ENCODE results near the gene STMN3.
A peak's percentile ranks its signal among the peaks of the same experiment; 100 is the strongest.

Gene STMN3

DNA sequence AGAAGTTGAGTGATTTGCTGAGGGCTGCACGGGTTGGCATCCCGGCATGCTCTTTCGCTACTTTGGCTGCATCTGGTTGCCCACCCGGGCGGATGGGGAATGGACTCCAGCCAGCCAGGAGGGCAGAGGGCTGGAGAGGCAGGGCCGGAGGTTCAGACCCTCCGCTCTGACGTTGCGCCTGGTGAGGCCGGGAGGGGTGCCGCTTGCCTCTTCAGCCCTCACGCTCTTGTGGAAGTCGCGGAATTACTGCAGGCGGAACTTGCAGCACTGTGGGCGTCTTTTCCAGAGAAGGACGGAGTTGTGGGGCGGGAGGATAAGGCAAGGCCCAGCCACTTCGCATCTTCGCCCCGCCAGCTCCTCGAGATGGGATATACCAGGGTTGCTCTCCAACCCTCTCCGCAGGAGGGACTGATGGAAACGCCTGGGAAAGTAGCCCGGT lies 5.5 kb upstream of the STMN3 start:
- peak; percentile 65 for DNase-seq (ENCODE audit: low read depth)
- peak overlapping the region; percentile 96 for H3K4me3 ChIP-seq (ENCODE audit: low read depth, low read length)
- TF ChIP-seq, protein P1, sequence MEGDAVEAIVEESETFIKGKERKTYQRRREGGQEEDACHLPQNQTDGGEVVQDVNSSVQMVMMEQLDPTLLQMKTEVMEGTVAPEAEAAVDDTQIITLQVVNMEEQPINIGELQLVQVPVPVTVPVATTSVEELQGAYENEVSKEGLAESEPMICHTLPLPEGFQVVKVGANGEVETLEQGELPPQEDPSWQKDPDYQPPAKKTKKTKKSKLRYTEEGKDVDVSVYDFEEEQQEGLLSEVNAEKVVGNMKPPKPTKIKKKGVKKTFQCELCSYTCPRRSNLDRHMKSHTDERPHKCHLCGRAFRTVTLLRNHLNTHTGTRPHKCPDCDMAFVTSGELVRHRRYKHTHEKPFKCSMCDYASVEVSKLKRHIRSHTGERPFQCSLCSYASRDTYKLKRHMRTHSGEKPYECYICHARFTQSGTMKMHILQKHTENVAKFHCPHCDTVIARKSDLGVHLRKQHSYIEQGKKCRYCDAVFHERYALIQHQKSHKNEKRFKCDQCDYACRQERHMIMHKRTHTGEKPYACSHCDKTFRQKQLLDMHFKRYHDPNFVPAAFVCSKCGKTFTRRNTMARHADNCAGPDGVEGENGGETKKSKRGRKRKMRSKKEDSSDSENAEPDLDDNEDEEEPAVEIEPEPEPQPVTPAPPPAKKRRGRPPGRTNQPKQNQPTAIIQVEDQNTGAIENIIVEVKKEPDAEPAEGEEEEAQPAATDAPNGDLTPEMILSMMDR (conservative IDR thresholded peaks at IDR 0.05; ENCODE audit: low read depth, low read length), result no peak

DNA sequence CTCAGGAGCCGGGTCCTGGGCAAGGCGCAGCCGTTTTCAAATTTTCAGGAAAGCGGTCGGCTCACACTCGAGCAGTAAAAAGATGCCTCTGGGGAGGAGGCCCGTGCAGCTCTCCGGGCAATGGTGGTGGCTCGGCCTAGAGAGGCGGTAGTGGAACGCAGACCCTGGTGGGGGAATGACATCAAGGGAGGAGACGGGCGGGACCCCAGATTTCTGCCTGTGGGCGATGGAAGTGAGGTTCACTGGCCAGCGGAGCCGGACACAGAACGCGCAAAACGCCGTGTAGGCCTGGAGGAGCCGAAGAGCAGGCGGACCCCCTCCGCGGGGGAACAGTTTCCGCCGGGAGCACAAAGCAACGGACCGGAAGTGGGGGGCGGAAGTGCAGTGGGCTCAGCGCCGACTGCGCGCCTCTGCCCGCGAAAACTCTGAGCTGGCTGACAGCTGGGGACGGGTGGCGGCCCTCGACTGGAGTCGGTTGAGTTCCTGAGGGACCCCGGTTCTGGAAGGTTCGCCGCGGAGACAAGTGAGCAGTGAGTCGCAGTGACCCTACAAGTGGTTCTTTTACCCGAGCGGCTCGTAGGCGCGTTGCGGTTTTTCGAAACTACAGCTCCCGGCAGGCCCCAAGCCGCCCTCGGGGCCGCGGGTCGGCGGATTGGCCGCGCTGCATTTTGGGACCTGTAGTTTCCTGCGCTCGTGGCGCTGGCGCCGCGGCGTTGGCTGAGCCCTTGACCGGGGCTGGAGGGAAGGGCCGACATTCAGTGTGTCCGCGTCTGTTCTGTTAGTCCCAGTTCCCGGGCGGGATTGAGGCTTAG lies 4.9 kb upstream of the STMN3 start, which contains the start of gene RTEL1:
Gene RTEL1 (plus strand): TSS at position 376 of the 812 bp plus-strand sequence. CDS start 1,091 bp downstream, outside the sequence.
- TF ChIP-seq, protein P1 (conservative IDR thresholded peaks at IDR 0.05; ENCODE audit: low read depth, low read length), result no peak
- peak within 1 kb of the TSS; percentile 96 for H3K4me3 ChIP-seq (ENCODE audit: low read depth, low read length)
- DNase-seq (ENCODE audit: low read depth), result peak; percentile 96

DNA sequence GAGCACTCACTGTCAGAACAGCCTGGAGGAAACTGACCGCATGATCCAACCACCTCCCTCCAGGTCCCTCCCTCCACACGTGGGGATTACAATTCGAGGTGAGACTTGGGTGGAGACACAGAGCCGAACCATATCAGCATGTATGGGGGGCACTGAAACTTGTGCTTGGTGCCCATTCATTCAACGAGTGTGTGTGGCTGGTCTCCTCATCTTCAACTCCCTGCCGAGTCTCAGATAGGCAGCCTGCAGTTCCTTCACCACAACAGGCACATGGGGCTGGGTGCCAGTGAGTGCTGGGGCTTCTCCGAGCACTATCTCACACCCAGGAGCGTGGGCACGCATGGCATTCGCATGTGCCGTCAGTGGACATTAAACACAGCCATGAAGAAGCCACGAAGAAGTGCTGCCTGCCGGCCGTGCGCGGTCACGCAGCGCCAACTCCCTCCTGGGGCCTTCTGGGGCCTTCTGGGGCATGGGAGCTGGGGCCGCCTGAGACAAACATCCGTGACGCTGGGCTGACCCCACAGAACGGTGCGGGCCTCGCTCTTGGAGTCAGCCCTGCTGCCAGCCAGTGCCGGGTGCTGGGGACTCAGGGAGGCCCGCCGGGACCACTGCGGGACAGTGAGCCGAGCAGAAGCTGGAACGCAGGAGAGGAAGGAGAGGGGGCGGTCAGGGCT lies 4.2 kb upstream of the STMN3 start:
- H3K4me3 ChIP-seq (ENCODE audit: low read depth, low read length), result peak overlapping the region; percentile 96
- DNase-seq (ENCODE audit: low read depth), result no peak
- TF ChIP-seq, protein P1 (conservative IDR thresholded peaks at IDR 0.05; ENCODE audit: low read depth, low read length), result no peak

DNA sequence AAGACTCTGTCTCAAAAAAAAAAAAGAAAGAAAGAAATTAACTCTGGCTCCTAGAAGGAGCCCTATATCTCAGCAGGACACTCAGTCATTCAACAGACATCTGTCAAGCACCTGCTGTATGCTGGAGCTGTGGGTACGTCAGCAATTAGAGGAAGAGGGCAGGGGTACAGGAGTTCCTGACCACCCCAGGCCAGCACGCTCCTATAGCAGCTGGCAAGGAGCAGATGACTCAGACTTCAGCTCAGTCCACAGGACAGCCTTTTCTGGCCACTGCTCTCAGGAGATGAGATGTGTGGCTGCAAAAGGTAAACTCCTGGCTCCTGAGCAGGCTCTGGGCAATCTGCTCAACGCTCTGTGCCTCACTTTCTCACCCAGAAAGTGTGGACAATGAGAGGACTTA lies 3.2 kb upstream of the STMN3 start:
- H3K4me3 ChIP-seq (ENCODE audit: low read depth, low read length), result no peak overlapping the region
- DNase-seq (ENCODE audit: low read depth), result no peak
- TF ChIP-seq, protein P1 (conservative IDR thresholded peaks at IDR 0.05; ENCODE audit: low read depth, low read length), result no peak

DNA sequence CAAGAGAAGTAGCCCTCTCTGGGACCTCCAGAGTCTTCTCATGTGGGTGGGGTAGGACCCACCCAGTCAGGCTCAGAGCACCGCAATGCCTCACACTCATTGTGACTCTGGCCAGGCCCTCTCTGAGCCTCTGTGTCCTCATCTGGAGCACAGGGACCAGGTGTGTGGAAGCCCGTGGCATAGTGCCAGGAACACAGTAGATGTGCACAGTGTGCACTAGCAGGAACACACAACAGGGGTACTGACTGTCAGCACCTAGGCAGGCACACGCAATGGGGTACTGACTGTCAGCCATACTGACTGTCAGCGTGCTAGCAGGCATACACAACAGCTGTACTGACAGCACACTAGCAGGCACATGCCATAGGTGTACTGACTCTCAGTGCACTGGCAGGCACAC lies 2.0 kb upstream of the STMN3 start:
- H3K4me3 ChIP-seq (ENCODE audit: low read depth, low read length), result no peak overlapping the region
- DNase-seq (ENCODE audit: low read depth), result no peak
- TF ChIP-seq, protein P1 (conservative IDR thresholded peaks at IDR 0.05; ENCODE audit: low read depth, low read length), result no peak

DNA sequence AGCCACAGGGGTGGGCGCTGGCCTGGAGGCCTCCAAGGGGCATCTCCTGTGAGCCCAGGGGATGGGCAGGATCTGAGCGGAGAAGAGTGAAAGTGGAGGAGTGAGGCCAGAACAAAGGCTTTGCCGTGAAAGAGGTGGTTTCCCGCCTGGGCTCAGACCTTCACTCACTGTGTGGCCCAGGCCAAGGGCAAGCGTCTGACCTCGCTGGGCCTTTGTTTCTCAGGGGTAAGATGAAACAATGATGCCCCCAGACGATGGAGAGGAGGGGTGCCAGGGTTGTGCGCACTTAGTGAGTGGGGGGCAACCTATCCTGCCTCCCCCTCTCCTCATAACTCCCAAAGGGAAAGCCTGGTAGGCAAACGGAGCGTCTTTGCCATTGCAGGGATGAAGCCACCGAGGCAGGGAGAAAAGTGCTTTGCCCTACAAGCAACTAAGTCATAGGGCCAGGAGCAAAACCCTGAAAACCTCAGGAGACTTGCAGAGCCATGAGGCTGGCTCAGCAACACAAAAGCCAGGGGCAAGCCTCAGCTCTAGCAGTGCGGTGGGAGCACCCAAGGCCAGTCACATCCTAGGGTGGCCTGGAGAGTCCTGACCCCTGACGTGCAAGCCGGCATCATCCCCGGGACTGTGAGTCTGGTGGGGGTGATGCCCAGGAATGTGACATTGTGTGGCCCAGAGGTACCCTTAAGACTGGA lies 897 bp upstream of the STMN3 start:
- peak overlapping the region; percentile 58 for H3K4me3 ChIP-seq (ENCODE audit: low read depth, low read length)
- TF ChIP-seq, protein P1 (conservative IDR thresholded peaks at IDR 0.05; ENCODE audit: low read depth, low read length), result no peak
- DNase-seq (ENCODE audit: low read depth), result no peak
